ENCODE measurements around the gene FAM53C. TPM values are rescaled to one million over a fixed set of nuclear protein-coding genes. Genes with fewer than 3 reads are reported as not detected.

Gene FAM53C
- total and polyA plus RNA-seq, 10 of the 15 experiments (the other 5 are each of a cell fraction or from before 2014, with no cell fraction given): 8.0 to 31.3 (median 24.0) TPM

DNA sequence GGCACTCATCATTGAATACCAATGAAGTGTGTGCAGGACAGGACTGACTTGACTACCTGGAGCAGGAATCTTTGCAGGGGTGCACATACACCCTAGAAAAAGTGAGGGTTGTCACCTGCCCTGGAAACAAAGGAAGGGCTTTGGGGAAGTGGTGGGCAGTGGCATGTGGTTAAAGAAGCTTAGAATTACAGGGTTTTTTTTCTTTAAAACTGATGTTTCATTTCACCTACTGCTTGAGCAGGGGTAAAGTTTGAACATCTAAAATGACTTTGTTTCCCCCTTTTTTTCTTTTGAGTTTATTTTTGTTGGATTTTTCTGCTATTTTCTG is 12.5 kb downstream of the FAM53C start:
- intact Hi-C loops (cut with micrococcal nuclease; ENCODE audit: unreplicated experiment): loop anchor here (10.0 kb wide), 1 partner anchor 316 kb away; the partner anchor contains the start of gene FAM13B
- H3K9ac ChIP-seq (ENCODE audit: control insufficient read depth, insufficient read depth, low read length): no peak overlapping the region
- BruUV-seq (replicated peaks): no TSS peak
- RAD21 ChIA-PET (ENCODE audit: unreplicated experiment): interaction anchor here (1.9 kb wide), 1 partner anchor 11 kb away, joined by 5 read pairs; no protein-coding TSS in a partner anchor
- H3K27ac ChIP-seq (ENCODE audit: control insufficient read depth, insufficient read depth): no peak overlapping the region
- H3K4me2 ChIP-seq (ENCODE audit: control insufficient read depth, insufficient read depth): no peak overlapping the region
- CTCF ChIA-PET: interaction anchor here (1.1 to 7.7 kb wide), 2 partner anchors 11 to 19 kb away, joined by 4 to 266 read pairs; partner anchors contain the start of genes CDC25C and FAM53C
- SMC1A ChIA-PET (ENCODE audit: uncharacterized antibody, unreplicated experiment): interaction anchor here (6.5 kb wide), 1 partner anchor 11 kb away, joined by 102 read pairs; the partner anchor contains the start of gene FAM53C
- FAIRE-seq (no peak), DNase-seq (ENCODE audit: low read depth, low spot score) (no peak), ATAC-seq (no peak)
- H3K4me1 ChIP-seq (ENCODE audit: control insufficient read depth, insufficient read depth, low read length): peaks cover 3% of the 10 kb centered on the region
- TF ChIP-seq SPI1 (IDR thresholded peaks at IDR 0.05; ENCODE audit: borderline replicate concordance, insufficient read depth, low read depth, low read length) (peak; percentile 6; the same call in 1 of the 2 replicates), HDAC2 (IDR thresholded peaks at IDR 0.05) (no peak)
- peaks cover 10 to 15% of the 10 kb centered on the region in 2 experiments; a peak in 3 of 4 replicates for H3K36me3 ChIP-seq (ENCODE audit: control insufficient read depth in 2 of 2, insufficient read depth in 2 of 2, low read length in 1 of 2)
- POLR2A ChIA-PET: interaction anchor here (1.4 to 8.9 kb wide), 2 partner anchors 12 to 19 kb away, joined by 5 to 143 read pairs; partner anchors contain the start of genes CDC25C and FAM53C
- peaks cover 30% of the 10 kb centered on the region for H3K79me2 ChIP-seq (ENCODE audit: control insufficient read depth, insufficient read depth, low read length)
- H2AFZ ChIP-seq (ENCODE audit: control insufficient read depth, low read depth, low read length): no peak overlapping the region
- H4K20me1 ChIP-seq (ENCODE audit: control insufficient read depth, insufficient read depth): no peaks in the 10 kb centered on the region
- no peak overlapping the region for H3K4me3 ChIP-seq
- in situ Hi-C loops (cut with MboI): no loop called here
- no peaks in the 10 kb centered on the region for H3K27me3 ChIP-seq (replicated peaks in 1 of 2; ENCODE audit: control insufficient read depth in 2 of 2, insufficient read depth in 2 of 2, low read length in 1 of 2)
- no peaks in the 10 kb centered on the region for H3K9me3 ChIP-seq (replicated peaks; ENCODE audit: control insufficient read depth, insufficient read depth, low read length)

DNA sequence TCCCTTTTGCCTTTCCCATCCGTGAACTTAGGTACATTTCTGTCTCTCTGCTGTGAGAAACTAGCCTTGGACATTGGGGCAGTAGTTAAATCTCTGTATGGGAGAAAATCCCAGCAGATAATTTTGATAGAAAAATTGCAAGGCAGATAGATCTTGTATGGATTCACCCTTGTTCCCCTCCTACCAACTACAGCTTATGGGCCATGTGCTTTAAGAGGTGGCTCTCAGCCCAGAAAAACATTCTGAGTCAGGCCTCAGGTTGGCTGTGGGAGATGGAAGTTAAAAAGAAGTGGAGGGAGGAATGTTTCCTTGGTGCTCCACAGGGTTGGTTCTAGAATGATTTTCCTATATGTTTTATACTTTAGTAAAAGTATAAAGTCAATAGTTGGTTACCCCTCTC is 13.0 kb downstream of the FAM53C start:
- H3K4me3 ChIP-seq: no peak overlapping the region
- 96% methylated on average over 1 of the region's 1 CpG for WGBS (ENCODE audit: insufficient coverage, insufficient replicate concordance, low lambda C conversion rate, missing lambda C conversion rate)
- peaks cover 35% of the 10 kb centered on the region for H3K79me2 ChIP-seq (ENCODE audit: control insufficient read depth, insufficient read depth, low read length)
- ChIA-PET SMC1A (ENCODE audit: uncharacterized antibody, unreplicated experiment) (interaction anchor here (1.7 to 6.5 kb wide), 3 partner anchors 12 to 20 kb away, joined by 5 to 102 read pairs (median 36); partner anchors contain the start of genes CDC25C and FAM53C), RAD21 (ENCODE audit: unreplicated experiment) (interaction anchor here (1.1 kb wide), 1 partner anchor 33 kb away, joined by 3 read pairs; no protein-coding TSS in a partner anchor), CTCF (interaction anchor here (0.7 to 7.7 kb wide), 12 partner anchors 11 to 224 kb away, joined by 3 to 266 read pairs (median 9); partner anchors contain the start of genes CDC25C, ETF1, FAM53C and HSPA9), POLR2A (interaction anchor here (1.4 to 8.9 kb wide), 2 partner anchors 13 to 20 kb away, joined by 5 to 143 read pairs; partner anchors contain the start of genes CDC25C and FAM53C)
- H3K4me1 ChIP-seq (ENCODE audit: control insufficient read depth, insufficient read depth, low read length): peaks cover 3% of the 10 kb centered on the region
- no peak overlapping the region for H3K27ac ChIP-seq (ENCODE audit: control insufficient read depth, insufficient read depth)
- H3K9ac ChIP-seq (ENCODE audit: control insufficient read depth, insufficient read depth, low read length): no peak overlapping the region
- H4K20me1 ChIP-seq (ENCODE audit: control insufficient read depth, insufficient read depth): no peaks in the 10 kb centered on the region
- no peaks in the 10 kb centered on the region for H3K9me3 ChIP-seq (replicated peaks; ENCODE audit: control insufficient read depth, insufficient read depth, low read length)
- no peak overlapping the region for H2AFZ ChIP-seq (ENCODE audit: control insufficient read depth, low read depth, low read length)
- DNase-seq (ENCODE audit: low read depth, low spot score) (no peak), ATAC-seq (no peak), FAIRE-seq (no peak)
- H3K4me2 ChIP-seq (ENCODE audit: control insufficient read depth, insufficient read depth): no peak overlapping the region
- BruUV-seq (replicated peaks): no TSS peak
- no peaks in the 10 kb centered on the region for H3K27me3 ChIP-seq (replicated peaks in 1 of 2; ENCODE audit: control insufficient read depth in 2 of 2, insufficient read depth in 2 of 2, low read length in 1 of 2)
- intact Hi-C loops (cut with micrococcal nuclease; ENCODE audit: unreplicated experiment): loop anchor here (10.0 kb wide), 1 partner anchor 316 kb away; the partner anchor contains the start of gene FAM13B
- H3K36me3 ChIP-seq (ENCODE audit: control insufficient read depth in 2 of 2, insufficient read depth in 2 of 2, low read length in 1 of 2): peaks cover 8 to 15% of the 10 kb centered on the region in 2 experiments; a peak in 3 of 4 replicates
- TF ChIP-seq ZNF207 (IDR thresholded peaks at IDR 0.05; ENCODE audit: borderline replicate concordance) (no peak), MTA3 (IDR thresholded peaks at IDR 0.05; ENCODE audit: borderline replicate concordance, low read length) (no peak), IKZF1 (conservative IDR thresholded peaks at IDR 0.05) (no peak)
- in situ Hi-C loops (cut with MboI): no loop called here

Data from GM12878 (cell line).